H1 (cell line): Measurements from ENCODE around the gene TBC1D22A.

Experiments
- ATF3 ChIP-seq: IDR thresholded peaks from 2 replicates; pipeline ENCODE4 v1.6.1; 2011; ENCODE audit warnings: low read depth, mild to moderate bottlenecking, low read length; ENCODE audit not compliant: insufficient read depth
- BACH1 ChIP-seq: IDR thresholded peaks from 2 replicates; pipeline ENCODE4 v1.6.1; 2012; ENCODE audit warnings: low read length, improper control_type of control experiment
- CTCF ChIP-seq, 3 experiments: IDR thresholded peaks; 1 replicate in 2 of 3; 2 replicates in 1 of 3; pipeline versions ENCODE4 v1.5.1 to v1.6.1; 2011; ENCODE audit warnings: low read length in 3 of 3, mild to moderate bottlenecking in 3 of 3, inconsistent platforms in 2 of 3, low read depth in 1 of 3, moderate library complexity in 1 of 3; ENCODE audit not compliant: insufficient read depth in 1 of 3; ENCODE audit errors: control extremely low read depth in 1 of 3
- EZH2 ChIP-seq: fragments of 200-600 bp; sonication (generic); IDR thresholded peaks from 2 replicates; pipeline ENCODE4 v1.7.1; 2012; ENCODE audit warnings: low read depth, mild to moderate bottlenecking, moderate library complexity, low read length, inconsistent platforms; ENCODE audit not compliant: severe bottlenecking
- POLR2A ChIP-seq, 2 experiments: IDR thresholded peaks; 1 replicate in 1 of 2; 2 replicates in 1 of 2; pipeline ENCODE4 v1.6.1; 2011; ENCODE audit warnings: low read depth in 2 of 2, low read length in 2 of 2, mild to moderate bottlenecking in 2 of 2; ENCODE audit errors: control extremely low read depth in 1 of 2
- SP4 ChIP-seq: IDR thresholded peaks from 2 replicates; pipeline ENCODE4 v1.6.1; 2012; ENCODE audit warnings: low read length, inconsistent platforms
- YY1 ChIP-seq: IDR thresholded peaks from 2 replicates; pipeline ENCODE4 v1.6.1; 2011; ENCODE audit warnings: low read depth, mild to moderate bottlenecking, low read length

- TF ChIP-seq YY1 (no peak), POLR2A (IDR thresholded peaks at IDR 0.05; ENCODE audit: control extremely low read depth in 1 of 2, low read depth in 2 of 2, low read length in 2 of 2) (no peak), SP4 (no peak), CTCF (IDR thresholded peaks at IDR 0.05; ENCODE audit: control extremely low read depth in 1 of 3, insufficient read depth in 1 of 3, low read depth in 1 of 3, low read length in 3 of 3) (no peak), BACH1 (no peak), EZH2 (no peak), ATF3 (no peak)
Measured at GRCh38 chr22:47007496-47007895, 245.0 kb downstream of the TBC1D22A start.
